ENCODE results near the gene RBM19.

The RBM19 gene

DNA sequence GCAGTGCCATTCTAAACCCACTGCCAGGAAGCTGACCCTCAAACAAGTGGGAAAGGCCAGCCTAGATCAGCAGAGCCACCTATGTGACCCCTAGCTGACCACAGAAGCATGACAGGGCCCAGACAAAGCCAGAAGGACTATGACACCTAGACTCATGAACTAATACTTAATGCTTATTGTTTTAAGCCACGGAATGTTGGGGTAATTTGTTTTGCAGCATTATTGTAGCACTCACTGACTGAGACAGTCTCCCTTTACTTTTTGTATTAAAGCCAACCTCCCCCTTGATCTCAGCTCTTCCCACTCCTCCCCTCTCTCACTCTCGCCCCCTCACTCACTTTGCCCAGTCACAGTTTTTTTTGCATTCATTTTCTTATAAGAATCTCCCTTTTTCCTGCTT is 186.4 kb downstream of the RBM19 start:
- no peaks in the 10 kb centered on the region for H3K36me3 ChIP-seq
- no peak overlapping the region for H3K27ac ChIP-seq
- H3K27me3 ChIP-seq = peaks cover 66% of the 10 kb centered on the region
- H3K9me3 ChIP-seq = no peaks in the 10 kb centered on the region
- no peaks in the 10 kb centered on the region for H3K4me1 ChIP-seq (ENCODE audit: control insufficient read depth in 1 of 2, insufficient read depth in 1 of 2, low read depth in 1 of 2, low read length in 1 of 2)
- TF ChIP-seq, protein P1, sequence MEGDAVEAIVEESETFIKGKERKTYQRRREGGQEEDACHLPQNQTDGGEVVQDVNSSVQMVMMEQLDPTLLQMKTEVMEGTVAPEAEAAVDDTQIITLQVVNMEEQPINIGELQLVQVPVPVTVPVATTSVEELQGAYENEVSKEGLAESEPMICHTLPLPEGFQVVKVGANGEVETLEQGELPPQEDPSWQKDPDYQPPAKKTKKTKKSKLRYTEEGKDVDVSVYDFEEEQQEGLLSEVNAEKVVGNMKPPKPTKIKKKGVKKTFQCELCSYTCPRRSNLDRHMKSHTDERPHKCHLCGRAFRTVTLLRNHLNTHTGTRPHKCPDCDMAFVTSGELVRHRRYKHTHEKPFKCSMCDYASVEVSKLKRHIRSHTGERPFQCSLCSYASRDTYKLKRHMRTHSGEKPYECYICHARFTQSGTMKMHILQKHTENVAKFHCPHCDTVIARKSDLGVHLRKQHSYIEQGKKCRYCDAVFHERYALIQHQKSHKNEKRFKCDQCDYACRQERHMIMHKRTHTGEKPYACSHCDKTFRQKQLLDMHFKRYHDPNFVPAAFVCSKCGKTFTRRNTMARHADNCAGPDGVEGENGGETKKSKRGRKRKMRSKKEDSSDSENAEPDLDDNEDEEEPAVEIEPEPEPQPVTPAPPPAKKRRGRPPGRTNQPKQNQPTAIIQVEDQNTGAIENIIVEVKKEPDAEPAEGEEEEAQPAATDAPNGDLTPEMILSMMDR (IDR thresholded peaks at IDR 0.05) = no peak
- no peak overlapping the region for H3K4me3 ChIP-seq (ENCODE audit: low read depth in 1 of 2, low read length in 1 of 2)

DNA sequence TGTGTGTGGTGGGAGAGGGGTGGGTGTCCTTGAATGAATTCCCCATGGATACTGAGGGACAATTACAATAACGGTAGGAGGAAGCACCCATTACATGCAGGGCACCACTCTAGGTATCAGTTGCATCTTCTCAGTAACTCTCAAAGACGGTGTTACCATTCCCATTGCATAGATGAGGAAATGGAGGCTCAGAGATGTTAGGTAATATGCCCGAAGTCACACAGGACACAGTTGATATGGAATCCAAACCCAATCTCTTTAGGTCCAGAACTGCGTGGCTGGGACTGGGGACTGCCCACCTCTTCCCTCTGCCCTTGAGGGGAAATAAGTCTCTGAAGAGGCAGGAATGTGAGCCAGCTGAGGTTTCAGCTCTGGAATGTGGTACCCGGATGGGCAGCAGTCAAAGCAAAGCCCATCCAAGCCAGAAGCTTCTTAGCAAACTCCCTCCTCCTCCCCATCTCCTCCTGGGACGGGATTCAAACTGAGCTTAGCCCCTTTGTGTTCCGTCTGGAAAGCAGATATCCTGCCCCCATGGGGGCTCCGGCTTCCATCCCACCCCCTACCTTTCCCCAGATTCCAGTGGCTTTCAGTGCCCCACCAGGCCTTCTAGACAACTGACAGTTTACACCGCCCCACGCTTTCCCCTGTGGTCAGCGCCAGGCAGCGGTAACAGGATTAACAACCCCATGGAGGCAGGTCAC is 187.5 kb downstream of the RBM19 start:
- Histone ChIP-seq H3K4me3 (ENCODE audit: low read depth in 1 of 2, low read length in 1 of 2) (no peak overlapping the region), H3K4me1 (ENCODE audit: control insufficient read depth in 1 of 2, insufficient read depth in 1 of 2, low read depth in 1 of 2, low read length in 1 of 2) (no peaks in the 10 kb centered on the region), H3K9me3 (no peaks in the 10 kb centered on the region), H3K27me3 (peaks cover 54% of the 10 kb centered on the region), H3K36me3 (no peaks in the 10 kb centered on the region), H3K27ac (no peak overlapping the region)
- TF ChIP-seq, protein P1 (IDR thresholded peaks at IDR 0.05) = no peak

- peaks cover 46% of the 10 kb centered on the region for H3K27me3 ChIP-seq
- H3K4me3 ChIP-seq (ENCODE audit: low read depth in 1 of 2, low read length in 1 of 2) = no peak overlapping the region
- no peaks in the 10 kb centered on the region for H3K36me3 ChIP-seq
- H3K27ac ChIP-seq = no peak overlapping the region
- no peaks in the 10 kb centered on the region for H3K9me3 ChIP-seq
- TF ChIP-seq, protein P1 (IDR thresholded peaks at IDR 0.05) = no peak
- H3K4me1 ChIP-seq (ENCODE audit: control insufficient read depth in 1 of 2, insufficient read depth in 1 of 2, low read depth in 1 of 2, low read length in 1 of 2) = no peaks in the 10 kb centered on the region
These were observed 188.4 kb downstream of the RBM19 start for GRCh38 chr12:113777751-113778150.

- TF ChIP-seq, protein P1 (IDR thresholded peaks at IDR 0.05) = no peak
- Histone ChIP-seq H3K9me3 (no peaks in the 10 kb centered on the region), H3K36me3 (no peaks in the 10 kb centered on the region), H3K4me3 (ENCODE audit: low read depth in 1 of 2, low read length in 1 of 2) (no peak overlapping the region), H3K4me1 (ENCODE audit: control insufficient read depth in 1 of 2, insufficient read depth in 1 of 2, low read depth in 1 of 2, low read length in 1 of 2) (no peaks in the 10 kb centered on the region), H3K27ac (no peak overlapping the region), H3K27me3 (peaks cover 35% of the 10 kb centered on the region)
These were observed 189.6 kb downstream of the RBM19 start for GRCh38 chr12:113776536-113776935.

DNA sequence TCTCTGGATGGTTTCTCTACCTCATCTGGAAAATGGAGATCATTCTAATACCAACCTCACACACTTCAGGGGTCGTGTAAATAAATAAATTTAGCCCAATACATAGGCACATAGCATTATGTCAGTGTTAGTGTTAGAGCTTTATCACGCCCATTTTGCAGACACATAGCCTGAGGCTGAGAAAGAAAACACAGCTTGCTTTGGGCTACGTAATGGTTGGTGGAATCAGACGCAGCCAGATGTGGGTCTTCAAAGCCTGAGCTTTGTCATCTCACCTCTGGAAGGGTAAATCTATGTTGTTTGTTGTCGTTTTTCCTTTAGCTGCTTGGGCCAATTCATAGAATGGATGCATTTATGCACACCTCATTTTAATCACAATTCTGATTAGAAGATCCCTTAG is 191.6 kb downstream of the RBM19 start:
- TF ChIP-seq, protein P1 (IDR thresholded peaks at IDR 0.05) = no peak
- Histone ChIP-seq H3K27me3 (peaks cover 21% of the 10 kb centered on the region), H3K4me1 (ENCODE audit: control insufficient read depth in 1 of 2, insufficient read depth in 1 of 2, low read depth in 1 of 2, low read length in 1 of 2) (no peaks in the 10 kb centered on the region), H3K9me3 (no peaks in the 10 kb centered on the region), H3K36me3 (no peaks in the 10 kb centered on the region), H3K4me3 (ENCODE audit: low read depth in 1 of 2, low read length in 1 of 2) (no peak overlapping the region), H3K27ac (no peak overlapping the region)

Data from neutrophil (primary cell).